ENCODE measurements around the gene PIK3R2.
A peak's percentile ranks its signal among the peaks of the same experiment; 100 is the strongest.

PIK3R2 gene

DNA sequence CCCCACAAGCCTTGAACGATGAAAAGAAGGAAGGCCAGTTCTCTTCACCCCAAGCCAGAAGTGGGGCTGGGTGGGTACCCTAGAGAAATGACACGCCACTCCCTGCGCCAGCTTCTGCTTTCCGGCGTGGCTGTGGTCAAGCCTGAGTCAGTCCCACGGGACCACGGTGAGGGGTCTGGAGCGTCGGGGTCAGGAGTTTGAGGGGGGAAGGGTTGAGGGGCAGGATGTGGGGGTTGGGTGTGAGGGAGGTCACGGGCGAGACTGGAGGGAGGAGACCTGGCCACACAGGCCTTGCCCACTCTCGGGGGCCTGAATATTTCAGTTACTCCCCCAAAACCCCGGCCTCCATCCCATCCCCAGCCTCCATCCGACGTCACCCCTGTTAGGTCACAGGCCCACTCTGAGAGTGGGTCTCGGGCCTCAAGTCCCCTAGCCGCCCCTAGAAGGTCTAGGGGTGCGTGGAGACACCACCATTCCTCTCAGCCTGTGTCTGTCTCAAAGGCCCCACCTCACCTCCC is 20.1 kb downstream of the PIK3R2 start:
- no peak for DNase-seq (ENCODE audit: low spot score)

DNA sequence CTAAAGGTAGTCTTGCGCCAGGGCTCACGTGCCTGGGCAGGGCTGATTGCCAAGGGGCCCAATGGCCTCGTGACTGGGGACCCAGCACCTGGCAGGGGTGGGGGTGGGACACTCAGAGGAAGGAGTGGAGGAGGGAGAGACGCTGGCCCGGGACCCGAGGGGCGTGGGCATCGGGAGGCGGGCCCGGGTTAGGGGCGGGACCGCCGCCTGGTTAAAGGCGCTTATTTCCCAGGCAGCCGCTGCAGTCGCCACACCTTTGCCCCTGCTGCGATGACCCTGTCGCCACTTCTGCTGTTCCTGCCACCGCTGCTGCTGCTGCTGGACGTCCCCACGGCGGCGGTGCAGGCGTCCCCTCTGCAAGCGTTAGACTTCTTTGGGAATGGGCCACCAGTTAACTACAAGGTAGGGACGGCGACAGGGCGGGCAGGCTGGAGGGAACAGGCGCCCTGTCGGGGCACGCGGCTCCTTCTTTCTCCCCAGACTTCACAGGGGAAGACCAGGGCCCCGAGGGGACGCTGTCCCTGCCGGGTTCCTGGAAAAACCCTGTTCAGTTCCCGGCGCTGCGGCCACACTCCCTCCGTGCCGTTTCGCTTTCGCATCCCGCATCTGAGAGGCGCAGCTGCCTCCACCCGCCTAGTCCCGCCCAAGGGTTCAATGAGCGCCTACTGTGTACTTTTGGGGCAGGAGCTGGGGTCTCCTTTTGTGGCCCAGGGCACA is 20.8 kb downstream of the PIK3R2 start, which contains the start of gene IFI30:
Gene IFI30 (plus strand): TSS at position 242 of the 717 bp plus-strand sequence. CDS start 29 bp downstream, at position 271.
- peak; percentile 64 for DNase-seq (ENCODE audit: low spot score)

DNA sequence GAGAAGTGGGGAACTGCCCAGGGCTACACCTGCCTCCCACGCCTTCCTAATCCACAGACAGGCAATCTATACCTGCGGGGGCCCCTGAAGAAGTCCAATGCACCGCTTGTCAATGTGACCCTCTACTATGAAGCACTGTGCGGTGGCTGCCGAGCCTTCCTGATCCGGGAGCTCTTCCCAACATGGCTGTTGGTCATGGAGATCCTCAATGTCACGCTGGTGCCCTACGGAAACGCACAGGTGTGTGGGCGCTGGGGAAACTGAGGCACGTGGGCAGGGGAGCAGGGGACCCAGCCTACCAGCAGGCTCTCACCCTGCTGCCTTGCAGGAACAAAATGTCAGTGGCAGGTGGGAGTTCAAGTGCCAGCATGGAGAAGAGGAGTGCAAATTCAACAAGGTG is 22.0 kb downstream of the PIK3R2 start:
- DNase-seq (ENCODE audit: low spot score) = no peak

DNA sequence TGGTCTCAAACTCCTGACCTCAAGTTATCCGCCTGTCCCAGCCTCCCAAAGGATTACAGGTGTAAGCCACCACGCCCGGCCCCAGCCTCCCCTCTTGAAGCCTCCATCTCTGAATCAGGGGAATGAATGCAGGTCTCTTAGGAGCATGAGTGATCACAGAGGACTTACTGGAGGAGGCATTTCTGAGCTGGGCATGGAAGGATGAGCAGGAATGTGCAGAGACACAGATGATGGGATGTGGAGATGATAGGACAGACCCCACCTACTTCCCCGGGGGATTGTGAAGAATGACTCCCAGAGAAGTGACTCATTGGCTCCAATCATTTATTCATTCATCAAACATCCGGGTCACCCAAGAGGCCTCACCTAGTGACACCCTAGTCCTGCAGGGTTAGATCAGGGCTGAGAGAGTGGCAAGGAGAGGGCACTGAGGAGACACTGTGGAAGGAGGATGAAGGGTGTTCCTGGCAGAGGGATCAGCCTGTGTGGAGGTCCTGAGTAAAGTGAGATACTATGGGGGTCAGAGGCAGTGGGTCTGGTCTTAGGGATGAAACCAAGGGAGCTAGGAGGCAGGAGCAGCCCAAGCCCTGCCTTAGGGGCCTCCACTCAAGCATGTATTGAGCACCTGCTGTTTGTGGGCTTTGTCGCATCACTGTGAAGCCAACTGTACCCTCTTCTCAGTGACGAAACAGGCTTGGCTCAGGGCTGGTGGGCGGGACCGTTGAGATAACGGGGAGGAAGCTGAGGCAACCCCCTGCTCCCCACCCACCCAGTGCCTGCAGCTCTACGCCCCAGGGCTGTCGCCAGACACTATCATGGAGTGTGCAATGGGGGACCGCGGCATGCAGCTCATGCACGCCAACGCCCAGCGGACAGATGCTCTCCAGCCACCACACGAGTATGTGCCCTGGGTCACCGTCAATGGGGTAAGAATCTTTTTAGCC is 23.7 kb downstream of the PIK3R2 start:
- DNase-seq (ENCODE audit: low spot score) = no peak

DNA sequence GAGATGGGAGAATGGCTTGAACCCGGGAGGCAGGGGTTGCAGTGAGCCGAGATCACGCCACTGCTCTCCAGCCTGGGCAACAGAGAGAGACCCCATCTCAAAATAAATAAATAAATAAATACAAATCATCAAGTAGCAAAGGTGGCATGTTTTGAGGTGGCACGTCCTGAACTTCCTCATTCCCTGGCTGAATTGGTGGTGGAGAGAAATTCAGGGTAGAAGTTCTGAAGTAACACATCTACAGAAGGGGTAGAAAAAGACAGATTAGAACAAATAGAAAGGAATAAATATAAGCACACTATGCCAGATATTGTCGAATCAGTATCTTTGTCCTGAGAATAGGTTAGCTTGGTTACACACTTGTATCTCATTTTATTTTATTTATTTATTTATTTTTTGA is 27.0 kb downstream of the PIK3R2 start:
- no peak for DNase-seq (ENCODE audit: low spot score)

DNA sequence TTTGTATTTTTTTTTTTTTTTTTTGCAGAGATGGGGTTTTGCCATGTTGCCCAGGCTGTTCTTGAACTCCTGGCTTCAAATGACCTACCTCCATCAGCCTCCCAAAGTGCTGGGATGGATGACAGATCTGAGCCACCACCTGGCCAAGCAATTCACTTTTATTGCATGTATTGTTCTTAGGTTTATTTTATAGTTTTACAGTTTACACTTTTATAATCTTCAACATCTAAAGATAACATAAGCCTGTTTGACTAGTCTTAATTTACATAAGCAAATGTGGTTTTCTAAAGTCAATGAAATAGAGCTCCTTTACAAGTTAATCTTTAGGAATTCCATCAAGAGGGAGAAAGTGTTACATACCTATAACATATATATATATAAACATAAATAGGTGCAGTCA is 30.6 kb downstream of the PIK3R2 start:
- no peak for DNase-seq (ENCODE audit: low spot score)

DNA sequence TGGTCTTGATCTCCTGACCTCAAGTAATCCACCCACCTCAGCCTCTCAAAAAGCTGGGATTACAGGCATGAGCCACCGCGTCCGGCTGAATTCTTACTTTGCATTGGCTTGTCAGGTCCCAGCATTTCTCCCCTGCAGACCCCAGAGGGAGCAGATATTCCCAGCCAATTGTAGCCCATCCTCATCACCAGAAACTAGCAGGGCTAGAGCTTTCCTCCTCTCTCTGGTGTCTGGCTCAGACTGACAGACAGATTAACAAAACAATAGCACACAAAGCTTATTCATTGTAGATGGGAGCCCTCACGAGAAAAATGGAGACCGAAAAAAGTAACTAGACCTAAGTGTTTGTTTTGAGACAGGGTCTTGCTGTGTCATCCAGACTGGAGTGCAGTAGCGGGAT is 32.6 kb downstream of the PIK3R2 start:
- DNase-seq (ENCODE audit: low spot score) = no peak

DNA sequence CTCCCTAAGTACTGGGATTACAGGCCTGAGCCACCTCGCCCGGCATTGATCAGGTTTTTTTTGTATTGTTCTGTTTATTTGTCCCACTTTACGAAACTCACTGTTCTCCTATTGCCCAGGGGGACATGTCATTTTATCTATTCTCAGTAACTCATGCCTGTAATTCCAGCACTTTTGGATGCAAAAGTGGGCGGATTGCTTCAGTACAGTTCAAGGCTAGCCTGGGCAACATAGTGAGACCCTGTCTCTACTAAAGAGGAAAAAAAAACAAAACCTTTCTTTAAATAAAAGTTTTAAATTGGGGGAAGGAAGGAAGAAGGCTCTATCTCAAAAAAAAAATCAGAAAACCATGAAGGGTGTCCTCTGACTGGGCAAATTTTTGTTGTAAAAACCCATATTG is 37.3 kb downstream of the PIK3R2 start:
- no peak for DNase-seq (ENCODE audit: low spot score)

DNA sequence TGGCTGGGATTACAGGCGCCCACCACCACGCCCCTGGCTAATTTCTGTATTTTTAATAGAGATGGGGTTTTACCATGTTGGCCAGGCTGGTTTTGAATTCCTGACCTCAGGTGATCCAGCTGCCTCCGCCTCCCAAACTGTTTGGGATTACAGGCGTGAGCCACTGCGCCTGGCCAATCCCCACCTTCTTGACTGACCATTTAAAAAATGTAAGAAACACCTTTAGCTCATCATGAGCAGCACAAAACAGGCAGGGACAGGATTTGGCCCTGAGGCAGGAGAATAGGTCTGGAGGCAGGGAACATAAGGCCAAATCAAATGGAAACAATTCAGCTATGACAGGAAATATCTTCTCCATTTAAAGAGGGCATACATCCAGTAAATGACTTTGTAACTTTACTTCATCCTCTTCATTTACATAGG is 38.7 kb downstream of the PIK3R2 start:
- no peak for DNase-seq (ENCODE audit: low spot score)

DNA sequence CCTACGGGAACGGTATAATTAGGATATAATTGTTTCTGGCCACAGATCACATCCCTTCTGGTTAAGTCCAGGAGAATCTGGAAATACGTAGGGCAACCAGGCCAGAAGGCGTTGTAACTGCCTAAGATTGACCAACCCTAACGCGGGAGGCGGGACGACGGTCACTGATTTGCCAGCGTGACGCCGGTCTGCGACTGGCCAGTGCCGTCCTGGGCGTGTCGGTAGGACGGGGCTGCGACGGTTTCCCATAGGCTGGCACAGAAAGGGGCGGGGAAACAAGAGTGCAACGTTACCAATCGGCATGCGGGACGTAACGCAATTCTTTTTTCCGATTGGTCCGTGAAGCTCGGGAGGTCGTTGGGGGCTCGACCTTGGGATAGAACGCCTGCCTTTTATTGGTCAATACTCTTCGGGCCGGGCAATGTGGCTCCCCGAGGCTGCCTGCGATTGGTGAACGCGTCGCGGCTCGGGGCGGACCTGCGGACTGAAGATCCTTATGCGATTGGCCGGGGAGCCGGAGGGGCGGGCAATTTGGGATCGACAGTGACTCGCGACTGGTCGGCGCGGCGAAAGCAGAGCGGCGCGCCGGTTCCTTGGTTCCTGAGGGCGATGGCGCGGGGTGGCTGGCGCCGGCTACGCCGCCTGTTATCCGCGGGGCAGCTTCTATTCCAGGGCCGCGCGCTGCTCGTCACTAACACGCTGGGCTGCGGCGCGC is 39.9 kb downstream of the PIK3R2 start, which contains the start of gene MPV17L2:
Gene MPV17L2 (plus strand): TSS at position 546 of the 715 bp plus-strand sequence. CDS start 64 bp downstream, at position 610.
- peak; percentile 100 for DNase-seq (ENCODE audit: low spot score)

DNA sequence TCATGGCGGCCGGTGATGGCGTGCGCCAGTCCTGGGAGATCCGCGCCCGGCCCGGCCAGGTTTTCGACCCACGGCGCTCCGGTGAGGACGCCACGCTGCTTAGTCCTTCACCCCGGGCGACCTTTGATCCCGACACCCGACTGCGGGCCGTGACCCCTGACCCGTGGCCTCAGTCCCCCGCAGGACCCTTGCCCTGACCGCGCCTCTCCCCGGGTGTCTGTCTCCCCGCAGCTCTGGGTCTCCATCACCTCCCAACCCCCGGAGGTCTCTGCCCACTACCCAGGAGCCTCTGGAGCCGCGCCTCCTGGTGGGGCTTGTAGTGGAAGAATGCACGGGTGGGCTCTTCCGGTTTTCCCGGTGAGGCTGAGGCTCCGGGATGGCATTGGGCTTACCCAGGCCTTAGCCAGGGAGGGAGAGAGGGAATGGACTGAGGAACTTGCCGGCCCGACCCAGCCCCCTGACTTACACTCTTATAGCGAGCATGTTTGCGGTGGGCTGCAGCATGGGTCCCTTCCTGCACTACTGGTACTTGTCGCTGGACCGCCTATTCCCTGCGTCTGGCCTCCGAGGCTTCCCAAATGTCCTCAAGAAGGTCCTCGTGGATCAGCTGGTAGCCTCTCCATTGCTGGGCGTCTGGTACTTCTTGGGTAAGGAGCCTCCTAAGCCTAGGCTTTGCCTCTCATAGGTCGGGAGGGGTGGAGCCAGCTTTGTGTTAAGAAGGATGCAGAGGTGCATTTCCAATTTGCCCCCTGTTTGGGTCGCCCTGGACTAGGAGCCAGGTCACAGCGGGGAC is 40.6 kb downstream of the PIK3R2 start:
- no peak for DNase-seq (ENCODE audit: low spot score)

DNA sequence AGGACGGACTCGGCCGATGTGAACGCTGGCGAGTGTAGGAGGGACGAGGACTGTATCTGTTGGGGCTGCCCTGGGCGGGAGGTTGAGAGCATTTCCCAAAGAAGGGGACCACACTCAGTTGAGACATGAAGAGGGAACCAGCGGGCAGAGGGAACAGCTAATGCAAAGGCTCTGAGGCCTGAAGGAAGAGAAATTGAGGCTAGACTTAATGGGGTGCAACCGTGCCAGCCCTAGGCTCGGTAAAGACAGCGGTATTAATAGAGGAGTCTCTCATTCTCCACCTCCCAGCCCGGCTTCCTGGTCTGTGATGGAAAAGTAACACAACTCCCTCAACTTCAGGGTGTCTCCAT is 41.2 kb downstream of the PIK3R2 start:
- no peak for DNase-seq (ENCODE audit: low spot score)

DNA sequence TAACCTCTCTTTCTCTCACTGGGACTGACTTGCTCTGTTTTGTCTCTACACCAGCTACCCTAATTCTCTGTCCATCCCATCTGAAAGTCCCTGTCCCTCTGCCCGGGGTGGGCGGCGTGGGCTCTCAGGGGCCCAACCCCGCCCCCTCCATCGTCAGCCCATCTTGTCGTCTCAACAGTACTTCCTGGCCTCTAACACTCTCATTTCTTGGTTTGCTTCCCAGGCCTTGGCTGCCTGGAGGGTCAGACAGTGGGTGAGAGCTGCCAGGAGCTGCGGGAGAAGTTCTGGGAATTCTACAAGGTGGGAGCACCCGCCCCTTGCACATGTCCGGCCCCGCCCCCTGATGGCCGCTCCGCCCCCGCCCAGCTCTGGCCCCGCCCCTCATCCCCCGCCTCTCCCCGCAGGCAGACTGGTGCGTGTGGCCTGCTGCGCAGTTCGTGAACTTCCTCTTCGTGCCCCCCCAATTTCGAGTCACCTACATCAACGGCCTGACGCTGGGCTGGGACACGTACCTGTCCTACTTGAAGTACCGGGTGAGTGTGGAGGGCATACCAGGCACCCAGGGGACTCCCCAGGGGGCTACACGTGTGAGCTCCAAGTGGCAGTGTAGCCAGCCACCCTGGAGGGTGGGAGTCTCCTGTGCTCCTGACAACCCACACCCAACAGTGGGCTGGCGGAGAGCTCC is 41.7 kb downstream of the PIK3R2 start:
- DNase-seq (ENCODE audit: low spot score) = peak; percentile 19

DNA sequence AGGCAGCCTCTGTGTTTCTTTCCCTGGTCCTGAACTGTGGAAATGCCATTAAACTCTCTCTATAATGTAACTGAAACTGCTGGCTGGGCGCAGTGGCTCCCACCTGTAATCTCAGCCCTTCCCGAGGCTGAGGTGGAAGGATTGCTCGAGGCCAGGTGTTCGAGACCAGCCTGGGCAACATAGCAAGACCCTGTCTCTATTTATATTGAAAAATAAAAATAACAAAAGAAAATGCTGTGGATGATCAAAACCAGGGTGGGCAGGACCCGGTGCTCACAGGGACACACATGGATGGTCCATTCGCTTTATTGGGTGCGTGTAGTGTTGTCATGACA is 43.5 kb downstream of the PIK3R2 start:
- no peak for DNase-seq (ENCODE audit: low spot score)

DNA sequence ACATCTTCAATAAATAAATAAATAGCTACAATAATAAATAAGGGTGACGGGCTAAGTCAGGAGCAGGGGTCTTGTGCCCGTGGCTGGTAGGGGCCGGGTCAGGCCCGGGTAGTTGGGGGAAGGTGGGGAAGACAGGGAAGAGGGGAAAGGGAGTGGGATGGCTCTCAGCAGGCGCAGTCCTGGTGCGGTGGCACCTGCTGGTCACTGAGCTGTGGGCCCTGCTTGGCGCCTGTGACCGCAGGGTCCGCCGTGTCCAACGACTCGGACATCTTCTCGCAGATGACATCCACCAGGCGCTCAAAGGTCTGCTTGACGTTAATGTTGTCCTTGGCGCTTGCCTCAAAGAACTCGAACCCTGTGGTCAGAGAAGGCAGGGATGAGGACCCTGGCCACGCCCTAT is 44.3 kb downstream of the PIK3R2 start:
- DNase-seq (ENCODE audit: low spot score) = no peak

DNA sequence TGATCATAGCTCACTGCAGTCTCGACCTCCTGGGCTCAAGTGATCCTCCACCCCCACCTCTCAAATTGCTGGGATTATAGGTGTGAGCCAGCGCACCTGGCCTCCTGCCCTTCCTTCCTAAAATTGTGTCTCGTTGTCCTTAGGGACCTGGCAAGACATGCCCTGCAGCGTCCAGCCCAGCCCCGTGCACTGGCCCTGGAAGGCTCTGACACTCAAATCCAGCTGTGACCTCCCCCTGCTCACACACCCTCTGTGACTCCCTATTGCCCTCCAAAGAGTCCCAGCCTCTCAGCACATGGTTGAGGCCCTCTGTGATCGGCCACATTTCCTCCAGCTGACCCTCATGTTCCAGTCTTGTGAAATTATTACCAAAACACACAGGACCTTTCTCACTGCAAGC is 45.0 kb downstream of the PIK3R2 start:
- no peak for DNase-seq (ENCODE audit: low spot score)

DNA sequence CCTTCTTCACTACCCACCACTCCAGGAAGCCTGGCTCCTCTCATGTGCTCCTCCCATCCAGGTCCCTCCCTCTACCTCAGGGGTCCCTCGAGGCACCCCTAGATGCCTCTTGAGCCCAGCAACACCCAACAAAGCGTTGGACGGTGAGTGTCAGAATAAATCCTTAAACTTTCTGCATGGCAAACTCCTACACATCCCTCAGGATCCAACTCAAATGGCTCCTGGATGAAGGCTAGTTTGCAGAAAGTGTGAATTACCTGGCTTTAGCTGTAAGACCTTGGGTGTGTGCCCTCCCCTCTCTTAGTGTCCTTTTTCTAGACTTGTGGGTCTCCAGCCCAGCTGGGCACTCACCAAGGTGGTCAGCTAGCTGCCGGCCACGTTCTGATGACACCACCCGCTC is 45.4 kb downstream of the PIK3R2 start:
- no peak for DNase-seq (ENCODE audit: low spot score)

DNA sequence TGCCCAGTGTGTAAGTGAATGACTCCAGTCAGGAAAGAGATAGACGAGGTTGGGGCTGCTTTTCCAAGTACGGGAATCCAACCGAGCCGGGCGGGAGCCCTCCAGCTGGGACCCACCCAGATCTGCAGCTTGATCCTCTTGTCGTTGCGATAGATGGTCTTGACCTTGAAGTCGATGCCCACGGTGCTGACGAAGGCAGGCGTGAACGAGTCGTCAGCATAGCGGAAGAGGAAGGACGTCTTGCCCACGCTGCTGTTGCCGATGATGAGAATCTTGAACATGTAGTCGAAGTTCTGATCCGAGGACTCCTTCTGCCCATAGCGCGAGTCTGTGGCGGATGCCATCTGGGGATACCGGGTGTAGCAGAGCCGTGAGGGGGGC is 49.4 kb downstream of the PIK3R2 start:
- no peak for DNase-seq (ENCODE audit: low spot score)

DNA sequence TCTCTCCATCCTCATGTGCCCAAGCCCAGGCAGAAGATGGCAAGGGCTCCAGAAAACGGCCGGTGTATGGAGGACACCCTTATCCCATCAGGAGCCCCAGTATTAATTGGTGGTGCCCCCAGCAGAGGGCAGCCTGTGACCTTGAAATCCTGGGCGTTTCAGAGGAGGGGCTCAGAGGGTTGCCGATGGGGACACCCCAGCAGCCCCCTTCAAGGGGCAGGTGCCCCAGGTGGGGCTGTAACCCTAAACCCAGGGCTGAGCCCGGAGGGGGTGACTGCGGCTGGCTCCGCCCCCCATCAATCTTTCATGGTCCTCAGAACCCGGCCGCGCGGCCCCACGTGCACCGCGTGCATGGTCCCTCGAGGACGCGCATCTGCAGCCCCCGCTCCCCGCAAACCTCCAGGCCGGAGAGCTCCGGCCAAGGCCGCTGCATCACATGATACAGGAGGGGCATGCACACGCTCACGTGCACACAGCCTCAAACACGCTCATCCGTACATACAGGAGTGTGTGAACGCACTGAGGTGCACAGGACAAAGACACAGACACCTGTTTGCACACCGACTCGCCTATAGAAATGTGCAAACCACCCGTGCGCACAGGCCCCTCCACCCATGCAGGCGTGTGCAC is 49.9 kb downstream of the PIK3R2 start:
- DNase-seq (ENCODE audit: low spot score) = no peak

DNA sequence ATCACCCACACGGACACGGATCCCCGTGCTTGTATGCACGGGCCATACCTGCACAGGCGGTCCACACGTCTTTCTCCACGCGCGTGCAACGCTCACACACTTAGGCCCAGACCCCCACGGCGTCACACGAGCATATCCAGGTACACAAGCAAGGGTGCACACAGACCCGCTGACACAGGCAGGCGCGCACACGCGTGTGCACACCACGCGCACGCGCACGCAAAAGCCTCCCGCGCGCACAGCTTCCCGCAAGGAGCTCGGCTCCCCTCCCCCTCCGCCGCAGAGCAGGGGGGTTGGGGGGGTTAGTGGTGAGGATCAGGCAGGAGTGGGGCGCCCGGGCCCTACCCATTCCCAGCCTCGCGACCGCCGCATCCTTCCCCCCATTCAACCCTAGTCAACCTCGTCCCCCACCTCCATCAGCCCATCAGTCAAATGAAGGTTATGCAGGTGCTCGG is 50.5 kb downstream of the PIK3R2 start:
- peak; percentile 45 for DNase-seq (ENCODE audit: low spot score)

Measured in CD4-positive, alpha-beta T cell treated with Interleukin-6 at 100 ng/mL for 8 hours (primary cell).